Caco-2 (cell line): ENCODE measurements around the gene LRMDA. TPM values are rescaled to one million over a fixed set of nuclear protein-coding genes. Genes with fewer than 3 reads are reported as not detected.

Experiments used
- BruUV-seq: library from RNA; stranded (reverse); fragments of 400-500 nt; replicated peaks from 2 replicates; lab custom pipeline; 2021; lab: Mats Ljungman, UMichigan
- CTCF ChIA-PET: fragments of 300-600 bp; sonication (Branson Sonifier 250); formaldehyde crosslinking; loops from one replicate; lab custom pipeline; 2022; ENCODE audit warnings: antibody characterized with exemption; lab: Charles Lee
- POLR2A ChIA-PET: fragments of 300-600 bp; sonication (Branson Sonifier 250); formaldehyde crosslinking; loops from one replicate; lab custom pipeline; 2022; ENCODE audit warnings: antibody characterized with exemption; lab: Charles Lee
- DNase-seq, 2 experiments: peaks; one replicate each; pipeline versions ENCODE4 v3.0.0 to v3.0.0-alpha.2; 2020 to 2022
- H3K27me3 ChIP-seq: replicated peaks from 2 replicates; pipeline ENCODE4 v1.6.0; 2011; ENCODE audit warnings: low read length; ENCODE audit not compliant: control insufficient read depth, insufficient read depth
- H3K36me3 ChIP-seq: 2 replicates; pipeline ENCODE4 v1.5.1; 2011; ENCODE audit warnings: low read length; ENCODE audit not compliant: control insufficient read depth, insufficient read depth
- H3K4me1 ChIP-seq: fragments of 250-450 bp; sonication (Bioruptor Pico); 2 replicates; pipeline ENCODE4 v1.5.1; 2020; ENCODE audit warnings: mild to moderate bottlenecking
- H3K4me3 ChIP-seq: 2 replicates; pipeline ENCODE4 v1.5.1; 2011; ENCODE audit warnings: low read depth, mild to moderate bottlenecking, control low read depth, low read length
- H3K9me3 ChIP-seq: fragments of 250-450 bp; sonication (Bioruptor Pico); 2 replicates; pipeline ENCODE4 v1.5.1; 2020; ENCODE audit warnings: mild to moderate bottlenecking, moderate library complexity
- H3K27ac Mint-ChIP-seq: one replicate; pipeline ENCODE4 v1.8.0; 2022; ENCODE audit warnings: mixed read lengths; ENCODE audit not compliant: unreplicated experiment
- H3K27me3 Mint-ChIP-seq: one replicate; pipeline ENCODE4 v1.8.0; 2022; ENCODE audit warnings: mixed read lengths; ENCODE audit not compliant: insufficient read depth, unreplicated experiment
- H3K36me3 Mint-ChIP-seq: one replicate; pipeline ENCODE4 v1.8.0; 2022; ENCODE audit warnings: mild to moderate bottlenecking, mixed read lengths; ENCODE audit not compliant: insufficient read depth, unreplicated experiment
- H3K4me1 Mint-ChIP-seq: one replicate; pipeline ENCODE4 v1.8.0; 2022; ENCODE audit warnings: low read depth, mixed read lengths; ENCODE audit not compliant: unreplicated experiment
- H3K4me3 Mint-ChIP-seq: one replicate; pipeline ENCODE4 v1.8.0; 2022; ENCODE audit warnings: mild to moderate bottlenecking, moderate library complexity, mixed read lengths; ENCODE audit not compliant: unreplicated experiment
- H3K9me3 Mint-ChIP-seq: one replicate; pipeline ENCODE4 v1.8.0; 2022; ENCODE audit warnings: mixed read lengths; ENCODE audit not compliant: unreplicated experiment
- intact Hi-C: fragments of 100-400 bp; cut with micrococcal nuclease; formaldehyde crosslinking; loops from one replicate; pipeline ENCODE4 v1.10.0; 2022; ENCODE audit not compliant: unreplicated experiment
- total RNA-seq: library from RNA; stranded (reverse); gene quantifications from 2 replicates; pipeline ENCODE4 v1.2.3, GENCODE V29; 2022
- TF ChIP-seq, protein P1 (sequence below), 2 experiments: fragments of 200-600 bp in 1 of 2; IDR thresholded peaks; 1 replicate in 1 of 2; 2 replicates in 1 of 2; pipeline versions ENCODE4 v1.5.1 to v1.8.0; 2011 to 2022; ENCODE audit warnings: antibody characterized with exemption in 1 of 2, control low read depth in 1 of 2, inconsistent platforms in 1 of 2, low read depth in 1 of 2, low read length in 1 of 2, mild to moderate bottlenecking in 1 of 2, moderate library complexity in 1 of 2; ENCODE audit not compliant: insufficient read depth in 1 of 2, severe bottlenecking in 1 of 2, unreplicated experiment in 1 of 2

LRMDA gene
- total RNA-seq, 1 experiment from 2014 or later, result 18.5 TPM

DNA sequence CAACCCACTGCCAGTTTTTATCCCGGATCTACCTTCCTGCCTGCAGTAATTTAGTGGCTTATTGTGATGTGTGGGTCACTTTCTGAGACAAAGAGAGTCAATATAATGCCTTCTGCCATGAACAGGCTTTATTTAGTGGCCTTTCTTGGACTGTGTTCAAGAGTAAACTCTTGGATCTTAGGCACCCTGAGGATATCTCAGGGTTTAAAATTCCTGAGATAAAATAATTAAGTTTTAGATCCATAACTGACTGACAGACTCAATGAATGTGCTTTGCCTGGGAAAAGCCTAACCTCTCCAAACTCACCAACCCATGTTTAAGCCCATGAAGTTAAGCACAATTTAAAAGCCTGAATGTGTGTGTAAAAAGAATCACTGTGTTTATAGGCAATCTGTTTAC, 564.3 kb downstream of the LRMDA start:
- Mint-ChIP-seq H3K27ac (no peak overlapping the region), H3K4me1 (no peaks in the 10 kb centered on the region), H3K36me3 (no peaks in the 10 kb centered on the region), H3K27me3 (no peaks in the 10 kb centered on the region), H3K9me3 (no peaks in the 10 kb centered on the region), H3K4me3 (no peak overlapping the region)
- Histone ChIP-seq H3K4me3 (no peak overlapping the region), H3K4me1 (peaks cover 5% of the 10 kb centered on the region; the same call in 1 of the 2 replicates), H3K36me3 (no peaks in the 10 kb centered on the region), H3K27me3 (no peaks in the 10 kb centered on the region), H3K9me3 (no peaks in the 10 kb centered on the region)
- intact Hi-C loops, result no loop called here
- TF ChIP-seq, protein P1, sequence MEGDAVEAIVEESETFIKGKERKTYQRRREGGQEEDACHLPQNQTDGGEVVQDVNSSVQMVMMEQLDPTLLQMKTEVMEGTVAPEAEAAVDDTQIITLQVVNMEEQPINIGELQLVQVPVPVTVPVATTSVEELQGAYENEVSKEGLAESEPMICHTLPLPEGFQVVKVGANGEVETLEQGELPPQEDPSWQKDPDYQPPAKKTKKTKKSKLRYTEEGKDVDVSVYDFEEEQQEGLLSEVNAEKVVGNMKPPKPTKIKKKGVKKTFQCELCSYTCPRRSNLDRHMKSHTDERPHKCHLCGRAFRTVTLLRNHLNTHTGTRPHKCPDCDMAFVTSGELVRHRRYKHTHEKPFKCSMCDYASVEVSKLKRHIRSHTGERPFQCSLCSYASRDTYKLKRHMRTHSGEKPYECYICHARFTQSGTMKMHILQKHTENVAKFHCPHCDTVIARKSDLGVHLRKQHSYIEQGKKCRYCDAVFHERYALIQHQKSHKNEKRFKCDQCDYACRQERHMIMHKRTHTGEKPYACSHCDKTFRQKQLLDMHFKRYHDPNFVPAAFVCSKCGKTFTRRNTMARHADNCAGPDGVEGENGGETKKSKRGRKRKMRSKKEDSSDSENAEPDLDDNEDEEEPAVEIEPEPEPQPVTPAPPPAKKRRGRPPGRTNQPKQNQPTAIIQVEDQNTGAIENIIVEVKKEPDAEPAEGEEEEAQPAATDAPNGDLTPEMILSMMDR (IDR thresholded peaks at IDR 0.05; ENCODE audit: insufficient read depth in 1 of 2, low read depth in 1 of 2, low read length in 1 of 2, severe bottlenecking in 1 of 2, unreplicated experiment in 1 of 2), result no peak
- DNase-seq, result no peak
- BruUV-seq, result no TSS peak
- POLR2A ChIA-PET, result no interaction called here
- CTCF ChIA-PET, result no interaction called here

DNA sequence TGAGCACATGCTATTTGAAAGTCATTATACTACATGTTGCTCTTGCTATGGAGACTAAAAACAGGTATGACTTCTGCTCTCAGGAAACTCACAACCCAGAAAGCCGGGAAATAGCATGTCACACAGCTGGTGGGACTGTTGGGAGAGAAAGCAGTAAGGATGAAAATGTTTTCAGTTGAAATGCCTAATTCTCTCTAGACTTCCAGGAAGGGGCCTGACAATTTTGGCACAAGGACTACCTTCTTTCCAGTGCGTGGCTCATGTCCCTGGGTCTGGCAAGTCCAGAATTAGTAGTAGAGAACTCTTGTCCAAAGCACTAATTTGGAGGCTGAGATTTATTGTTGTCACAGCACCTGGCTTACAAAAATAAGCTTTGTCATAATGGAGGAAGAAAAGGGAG, 567.6 kb downstream of the LRMDA start:
- Mint-ChIP-seq H3K4me1 (no peaks in the 10 kb centered on the region), H3K27ac (no peak overlapping the region), H3K27me3 (no peaks in the 10 kb centered on the region), H3K4me3 (no peak overlapping the region), H3K9me3 (no peaks in the 10 kb centered on the region), H3K36me3 (no peaks in the 10 kb centered on the region)
- intact Hi-C loops, result no loop called here
- ChIA-PET POLR2A (interaction anchor here (0.6 kb wide), 1 partner anchor 338 kb away, joined by 3 read pairs; no protein-coding TSS in a partner anchor), CTCF (no interaction called here)
- H3K9me3 ChIP-seq, result no peaks in the 10 kb centered on the region
- H3K27me3 ChIP-seq, result no peaks in the 10 kb centered on the region
- no TSS peak for BruUV-seq
- H3K36me3 ChIP-seq, result no peaks in the 10 kb centered on the region
- DNase-seq, result no peak
- H3K4me3 ChIP-seq, result no peak overlapping the region
- TF ChIP-seq, protein P1 (IDR thresholded peaks at IDR 0.05; ENCODE audit: insufficient read depth in 1 of 2, low read depth in 1 of 2, low read length in 1 of 2, severe bottlenecking in 1 of 2, unreplicated experiment in 1 of 2), result no peak
- peaks cover 5% of the 10 kb centered on the region; the same call in 1 of the 2 replicates for H3K4me1 ChIP-seq

DNA sequence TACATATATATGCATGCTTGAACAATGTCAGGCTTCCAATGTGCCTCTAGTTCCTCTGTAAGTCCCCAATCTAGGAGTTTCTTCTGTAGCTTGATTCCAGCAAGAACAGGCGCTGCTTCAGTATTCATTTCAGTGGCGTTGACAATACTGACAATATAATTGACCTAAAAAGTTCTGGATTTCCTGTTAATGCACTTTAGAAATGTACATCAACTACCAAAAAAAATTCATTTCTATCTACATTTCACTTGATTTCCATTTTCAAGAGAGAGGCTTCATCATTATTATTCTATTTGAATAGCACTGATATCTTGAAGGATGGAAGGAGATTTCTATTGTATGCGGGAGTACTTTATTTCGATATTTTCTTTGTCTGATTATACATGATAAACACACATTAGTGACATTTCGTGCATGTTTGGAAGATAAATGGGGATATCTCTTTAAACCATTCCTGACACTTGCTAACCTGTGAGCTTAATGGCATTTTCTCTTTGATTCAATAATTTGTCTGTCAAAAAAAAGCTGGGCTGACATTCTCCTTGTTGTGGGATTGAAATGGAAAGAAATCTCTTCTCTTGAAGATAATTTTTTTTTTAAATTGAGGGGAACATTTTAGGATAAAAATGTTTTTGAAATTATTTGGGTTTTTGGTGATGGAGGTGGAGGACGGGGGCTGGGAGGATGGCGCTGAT, 568.2 kb downstream of the LRMDA start:
- Histone ChIP-seq H3K4me3 (no peak overlapping the region), H3K36me3 (no peaks in the 10 kb centered on the region), H3K9me3 (no peaks in the 10 kb centered on the region), H3K27me3 (no peaks in the 10 kb centered on the region), H3K4me1 (no peaks in the 10 kb centered on the region; the same call in 1 of the 2 replicates)
- no peaks in the 10 kb centered on the region for H3K36me3 Mint-ChIP-seq
- POLR2A ChIA-PET, result interaction anchor here (0.6 kb wide), 1 partner anchor 337 kb away, joined by 3 read pairs; no protein-coding TSS in a partner anchor
- CTCF ChIA-PET, result no interaction called here
- H3K4me3 Mint-ChIP-seq, result no peak overlapping the region
- intact Hi-C loops, result no loop called here
- H3K4me1 Mint-ChIP-seq, result no peaks in the 10 kb centered on the region
- H3K9me3 Mint-ChIP-seq, result no peaks in the 10 kb centered on the region
- TF ChIP-seq, protein P1 (IDR thresholded peaks at IDR 0.05; ENCODE audit: insufficient read depth in 1 of 2, low read depth in 1 of 2, low read length in 1 of 2, severe bottlenecking in 1 of 2, unreplicated experiment in 1 of 2), result no peak
- no peaks in the 10 kb centered on the region for H3K27me3 Mint-ChIP-seq
- no TSS peak for BruUV-seq
- no peak for DNase-seq
- H3K27ac Mint-ChIP-seq, result no peak overlapping the region
